ENCODE measurements around the gene ARG1. TPM values are rescaled to one million over a fixed set of nuclear protein-coding genes. Genes with fewer than 3 reads are reported as not detected.

The ARG1 gene
- total RNA-seq, 3 donors from 2014 or later, result 1.1 TPM; not detected in 2

GRCh38 chr6:131613296-131613925, 40.4 kb downstream of the ARG1 start:
- H3K36me3 ChIP-seq (ENCODE audit: low read depth), result peaks cover 4% of the 10 kb centered on the region
- no peaks in the 10 kb centered on the region for H3K4me1 ChIP-seq (ENCODE audit: low read depth)
- no peak for ATAC-seq
- TF ChIP-seq CTCF (IDR thresholded peaks at IDR 0.05), result no peak
- DNase-seq, result no peak
- intact Hi-C loops (cut with DNase I, micrococcal nuclease), result no loop called here
- no peaks in the 10 kb centered on the region for H3K9me3 ChIP-seq
- no peak overlapping the region for H3K4me3 ChIP-seq

GRCh38 chr6:131615275-131615674, 42.2 kb downstream of the ARG1 start:
- H3K36me3 ChIP-seq (ENCODE audit: low read depth), result peaks cover 3% of the 10 kb centered on the region
- no peaks in the 10 kb centered on the region for H3K4me1 ChIP-seq (ENCODE audit: low read depth)
- intact Hi-C loops (cut with DNase I, micrococcal nuclease), result no loop called here
- H3K4me3 ChIP-seq, result no peak overlapping the region
- no peak for TF ChIP-seq CTCF (IDR thresholded peaks at IDR 0.05)
- no peaks in the 10 kb centered on the region for H3K9me3 ChIP-seq
- ATAC-seq (no peak), DNase-seq (no peak)

GRCh38 chr6:131627724-131628682, 55.0 kb downstream of the ARG1 start, which contains the start of gene MED23:
Gene MED23, minus strand, starts transcription at chr6:131628242. Its CDS starts 193 bp downstream, at chr6:131628049.
- peak; percentile 99 for ATAC-seq
- TF ChIP-seq CTCF (IDR thresholded peaks at IDR 0.05), result peak; percentile 99
- no peaks in the 10 kb centered on the region for H3K9me3 ChIP-seq
- peaks cover 7% of the 10 kb centered on the region for H3K4me1 ChIP-seq (ENCODE audit: low read depth)
- H3K36me3 ChIP-seq (ENCODE audit: low read depth), result peaks cover 8% of the 10 kb centered on the region
- DNase-seq, result peak; percentile 96 to 99 (median 96)
- intact Hi-C loops (cut with DNase I, micrococcal nuclease), result no loop called here
- peak within 1 kb of the TSS; percentile 63 for H3K4me3 ChIP-seq

GRCh38 chr6:131628726-131629125, 55.7 kb downstream of the ARG1 start:
- H3K36me3 ChIP-seq (ENCODE audit: low read depth), result peaks cover 7% of the 10 kb centered on the region
- H3K4me1 ChIP-seq (ENCODE audit: low read depth), result peaks cover 7% of the 10 kb centered on the region
- ATAC-seq (no peak), DNase-seq (no peak)
- TF ChIP-seq CTCF (IDR thresholded peaks at IDR 0.05), result no peak
- no peaks in the 10 kb centered on the region for H3K9me3 ChIP-seq
- intact Hi-C loops (cut with DNase I, micrococcal nuclease), result no loop called here
- no peak overlapping the region for H3K4me3 ChIP-seq

- no peaks in the 10 kb centered on the region for H3K36me3 ChIP-seq (ENCODE audit: low read depth)
- TF ChIP-seq CTCF (IDR thresholded peaks at IDR 0.05), result no peak
- intact Hi-C loops (cut with DNase I, micrococcal nuclease), result no loop called here
These were observed 56.6 kb downstream of the ARG1 start for GRCh38 chr6:131629651-131630050.

More at GRCh38 chr6:131629651-131630050, 56.6 kb downstream of the ARG1 start:
- DNase-seq, result no peak
- Histone ChIP-seq H3K9me3 (no peaks in the 10 kb centered on the region), H3K4me3 (no peak overlapping the region), H3K4me1 (ENCODE audit: low read depth) (peaks cover 7% of the 10 kb centered on the region)
- no peak for ATAC-seq

Data from mucosa of descending colon (tissue), 3 donors.